Measurements from ENCODE around the gene BCL6B. TPM values are rescaled to one million over a fixed set of nuclear protein-coding genes. Genes with fewer than 3 reads are reported as not detected.
"Not testable (repeated sequence)": the region's sequence is repeated elsewhere in the genome, so short reads cannot be mapped to it uniquely, and the experiment has no call there.

BCL6B gene, protein sequence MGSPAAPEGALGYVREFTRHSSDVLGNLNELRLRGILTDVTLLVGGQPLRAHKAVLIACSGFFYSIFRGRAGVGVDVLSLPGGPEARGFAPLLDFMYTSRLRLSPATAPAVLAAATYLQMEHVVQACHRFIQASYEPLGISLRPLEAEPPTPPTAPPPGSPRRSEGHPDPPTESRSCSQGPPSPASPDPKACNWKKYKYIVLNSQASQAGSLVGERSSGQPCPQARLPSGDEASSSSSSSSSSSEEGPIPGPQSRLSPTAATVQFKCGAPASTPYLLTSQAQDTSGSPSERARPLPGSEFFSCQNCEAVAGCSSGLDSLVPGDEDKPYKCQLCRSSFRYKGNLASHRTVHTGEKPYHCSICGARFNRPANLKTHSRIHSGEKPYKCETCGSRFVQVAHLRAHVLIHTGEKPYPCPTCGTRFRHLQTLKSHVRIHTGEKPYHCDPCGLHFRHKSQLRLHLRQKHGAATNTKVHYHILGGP
- total RNA-seq (10 to 100 TPM in 2 of 4 donors, 1 to 10 TPM in 2; 6.7 to 16.8 (median 10.1) TPM), polyA plus RNA-seq (6.9 TPM)
- long read RNA-seq, donor 1, partial matches to known transcripts: 6 of 6 reads
- long read RNA-seq, donor 1, other reads (novel, unspliced or antisense): 0 of 6 reads
- long read RNA-seq, donor 2, partial matches to known transcripts: 1 of 1 reads
- long read RNA-seq, donor 2, other reads (novel, unspliced or antisense): 0 of 1 reads
- long read RNA-seq, donor 3, partial matches to known transcripts: 10 of 11 reads
- long read RNA-seq, donor 3, other reads (novel, unspliced or antisense): 0 of 11 reads
- long read RNA-seq, donor 4, partial matches to known transcripts: 0 of 1 reads
- long read RNA-seq, donor 4, other reads (novel, unspliced or antisense): 0 of 1 reads

DNA sequence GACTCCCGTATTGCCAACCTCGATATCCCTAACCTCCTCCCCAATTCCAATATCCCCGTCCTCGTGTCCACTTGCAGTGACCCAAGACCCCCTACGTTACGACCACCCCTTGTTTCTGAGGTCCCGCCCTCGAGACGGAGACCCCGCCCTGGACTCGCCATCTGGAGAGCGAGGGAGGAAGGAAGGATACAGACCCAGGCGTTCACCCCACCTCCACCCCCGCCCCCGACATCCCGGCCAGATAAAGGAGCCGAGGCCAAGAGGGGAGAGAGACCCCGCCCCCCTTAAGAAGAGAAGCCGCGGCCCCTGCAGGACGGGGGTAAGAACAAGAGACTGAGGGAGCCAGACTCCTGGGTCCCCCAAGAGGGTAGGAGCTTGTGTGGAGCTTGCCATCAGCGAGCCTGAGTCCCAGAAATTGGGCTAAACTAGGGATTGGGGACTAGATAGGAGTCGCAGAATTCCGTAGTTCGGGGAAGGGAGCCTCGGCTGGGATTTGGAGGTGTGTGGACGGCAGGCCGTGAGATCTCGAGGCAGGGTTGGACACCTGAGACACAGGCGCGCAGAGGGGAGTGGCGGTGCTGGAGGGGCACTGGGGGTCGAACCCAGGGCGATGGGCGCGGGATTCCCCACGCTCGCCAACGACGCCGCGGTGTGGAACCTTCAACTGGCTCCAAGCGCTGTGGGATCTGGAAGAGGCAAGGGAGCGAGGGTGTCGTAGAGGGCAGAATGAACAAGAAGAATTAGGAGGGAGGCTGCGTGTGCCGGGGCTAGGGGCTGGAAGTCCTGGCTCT is at the start of gene BCL6B:
TSS of gene BCL6B (plus strand) at position 270 of the 791 bp plus-strand sequence. CDS start 622 bp downstream, outside the sequence.
- H3K9me3 ChIP-seq (ENCODE audit: control insufficient read depth, low read length): no peaks in the 10 kb centered on the region
- H3K4me3 ChIP-seq (ENCODE audit: low read length): peak within 1 kb of the TSS; percentile 32
- H3K27ac ChIP-seq (ENCODE audit: low read length): peak within 1 kb of the TSS; percentile 88
- 8% methylated on average over 47 of the region's 47 CpGs for WGBS
- peak; percentile 5 to 53 for ATAC-seq
- H3K27me3 ChIP-seq (ENCODE audit: control insufficient read depth, insufficient read depth): no peaks in the 10 kb centered on the region
- H3K4me1 ChIP-seq (ENCODE audit: control insufficient read depth, insufficient read depth, low read length): peaks cover 3% of the 10 kb centered on the region
- intact Hi-C loops (cut with DNase I): loop anchor here in 1 of 4 donors (5.0 kb wide), 1 partner anchor 111 kb away; no protein-coding TSS in a partner anchor
- DNase-seq: peak; percentile 64 to 80 (median 75)

DNA sequence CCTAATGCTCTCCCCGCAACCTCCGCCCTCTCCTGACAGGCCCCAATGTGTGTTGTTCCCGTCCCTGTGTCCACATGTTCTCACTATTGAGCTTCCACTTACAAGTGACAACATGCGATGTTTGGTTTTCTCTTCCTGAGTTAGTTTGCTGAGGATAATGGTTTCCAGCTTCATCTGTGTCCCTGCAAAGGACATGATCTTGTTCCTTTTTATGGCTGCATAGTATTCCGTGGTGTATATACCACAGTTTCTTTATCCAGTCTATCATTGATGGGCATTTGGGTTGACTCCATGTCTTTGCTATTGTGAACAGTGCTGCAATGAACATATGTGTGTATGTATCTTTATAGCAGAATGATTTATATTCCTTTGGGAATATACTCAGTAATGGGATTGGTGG is 43.4 kb upstream of the BCL6B start:
- H3K4me1 ChIP-seq (ENCODE audit: control insufficient read depth, insufficient read depth, low read length); ATAC-seq; H3K27me3 ChIP-seq (ENCODE audit: control insufficient read depth, insufficient read depth); H3K27ac ChIP-seq (ENCODE audit: low read length); H3K4me3 ChIP-seq (ENCODE audit: low read length); H3K9me3 ChIP-seq (ENCODE audit: control insufficient read depth, low read length); DNase-seq; intact Hi-C loops (cut with DNase I): not testable (repeated sequence)
- WGBS: 95% methylated on average over 5 of the region's 5 CpGs

DNA sequence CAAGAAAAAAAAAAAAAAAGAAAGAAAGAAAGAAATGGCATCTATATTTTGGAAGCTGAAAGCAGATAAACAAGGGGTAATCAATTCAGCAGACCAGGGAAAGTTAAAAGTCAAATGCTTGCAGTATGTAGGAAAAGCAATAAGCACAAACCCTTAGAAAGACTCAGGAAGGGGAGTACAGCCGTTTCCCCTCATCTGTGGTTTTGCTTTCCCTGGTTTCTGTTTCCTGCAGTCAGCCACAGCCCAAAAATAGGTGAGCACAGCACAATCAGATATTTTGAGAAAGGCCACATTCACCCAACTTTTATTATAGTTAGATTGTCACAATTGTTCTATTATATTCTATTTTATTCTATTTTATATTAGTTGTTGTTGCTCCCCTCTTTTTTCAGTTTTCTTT is 41.4 kb upstream of the BCL6B start:
- ATAC-seq: no peak
- intact Hi-C loops (cut with DNase I): no loop called here

DNA sequence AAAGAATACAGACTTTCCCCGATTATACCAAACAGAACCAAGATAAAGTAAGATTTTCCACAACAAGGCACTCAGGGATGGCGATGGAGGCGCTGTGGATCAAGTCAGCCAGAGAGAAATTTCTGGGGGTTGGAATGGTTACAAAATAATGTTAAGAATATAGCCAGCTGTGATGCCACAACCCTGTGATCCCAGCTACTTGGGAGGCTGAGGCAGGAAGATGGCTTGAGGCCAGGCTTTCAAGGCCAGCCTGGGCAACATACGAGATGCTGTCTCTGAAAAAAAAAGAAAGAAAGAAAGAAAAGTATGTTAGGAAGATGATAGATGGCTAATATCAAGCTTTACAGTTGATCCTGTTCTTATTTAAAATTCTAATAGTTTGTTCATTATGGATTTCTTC is 37.6 kb upstream of the BCL6B start:
- DNase-seq (no peak), ATAC-seq (no peak)
- 67% methylated on average over 4 of the region's 4 CpGs for WGBS
- Histone ChIP-seq H3K9me3 (ENCODE audit: control insufficient read depth, low read length) (no peaks in the 10 kb centered on the region), H3K4me3 (ENCODE audit: low read length) (no peak overlapping the region), H3K27ac (ENCODE audit: low read length) (no peak overlapping the region), H3K27me3 (ENCODE audit: control insufficient read depth, insufficient read depth) (no peaks in the 10 kb centered on the region), H3K4me1 (ENCODE audit: control insufficient read depth, insufficient read depth, low read length) (no peaks in the 10 kb centered on the region)
- intact Hi-C loops (cut with DNase I): no loop called here

More for the DNA sequence above, 41.4 kb upstream of the BCL6B start:
- Histone ChIP-seq H3K9me3 (ENCODE audit: control insufficient read depth, low read length) (no peaks in the 10 kb centered on the region), H3K4me1 (ENCODE audit: control insufficient read depth, insufficient read depth, low read length) (no peaks in the 10 kb centered on the region), H3K27ac (ENCODE audit: low read length) (no peak overlapping the region), H3K4me3 (ENCODE audit: low read length) (no peak overlapping the region), H3K27me3 (ENCODE audit: control insufficient read depth, insufficient read depth) (no peaks in the 10 kb centered on the region)
- DNase-seq: no peak
- WGBS: 43% methylated on average over 1 of the region's 1 CpG

DNA sequence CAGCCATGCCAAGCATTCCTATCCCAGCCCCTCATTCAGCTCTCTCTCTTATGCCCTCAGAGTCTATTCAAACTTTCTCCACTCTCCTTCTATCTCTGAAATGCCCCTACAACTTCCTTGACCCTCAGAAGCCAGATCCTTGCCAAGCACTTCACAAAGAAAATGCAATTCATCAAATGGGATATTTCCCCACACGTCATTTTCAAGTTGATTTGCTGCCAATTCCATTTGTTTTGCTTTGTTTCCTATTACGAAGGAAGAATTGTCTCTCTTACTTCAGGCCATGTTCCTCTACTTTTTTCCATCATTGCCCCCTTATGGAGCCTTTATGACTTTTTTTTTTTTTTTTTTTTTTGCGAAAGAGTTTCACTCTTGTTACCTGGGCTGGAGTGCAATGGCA is 36.2 kb upstream of the BCL6B start:
- no peaks in the 10 kb centered on the region for H3K9me3 ChIP-seq (ENCODE audit: control insufficient read depth, low read length)
- no peak overlapping the region for H3K4me3 ChIP-seq (ENCODE audit: low read length)
- intact Hi-C loops (cut with DNase I): no loop called here
- DNase-seq (no peak), ATAC-seq (no peak)
- H3K27me3 ChIP-seq (ENCODE audit: control insufficient read depth, insufficient read depth): no peaks in the 10 kb centered on the region
- H3K27ac ChIP-seq (ENCODE audit: low read length): no peak overlapping the region
- 48% methylated on average over 3 of the region's 3 CpGs for WGBS
- H3K4me1 ChIP-seq (ENCODE audit: control insufficient read depth, insufficient read depth, low read length): no peaks in the 10 kb centered on the region

DNA sequence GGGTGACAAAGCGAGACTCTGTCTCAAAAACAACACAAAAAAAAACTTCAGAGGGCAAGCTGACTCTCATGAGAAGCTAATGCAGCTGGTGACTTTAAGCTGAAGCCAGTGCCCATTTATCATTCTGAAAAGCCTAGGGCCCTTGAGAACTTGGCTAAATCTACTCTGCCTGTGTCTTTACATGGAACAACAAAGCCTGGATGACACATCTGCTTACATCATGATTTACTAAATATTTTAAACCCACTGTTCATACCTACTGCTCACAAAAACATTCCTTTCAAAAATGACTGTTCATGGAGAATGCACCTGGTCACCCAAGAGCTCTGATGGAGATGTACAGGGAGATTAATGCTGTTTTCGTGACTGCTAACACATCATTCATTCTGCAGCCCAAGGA is 33.1 kb upstream of the BCL6B start:
- ATAC-seq (no peak), DNase-seq (no peak)
- Histone ChIP-seq H3K27me3 (ENCODE audit: control insufficient read depth, insufficient read depth) (no peaks in the 10 kb centered on the region), H3K9me3 (ENCODE audit: control insufficient read depth, low read length) (no peaks in the 10 kb centered on the region), H3K4me1 (ENCODE audit: control insufficient read depth, insufficient read depth, low read length) (no peaks in the 10 kb centered on the region), H3K4me3 (ENCODE audit: low read length) (no peak overlapping the region), H3K27ac (ENCODE audit: low read length) (no peak overlapping the region)
- 93% methylated on average over 2 of the region's 2 CpGs for WGBS
- intact Hi-C loops (cut with DNase I): no loop called here

DNA sequence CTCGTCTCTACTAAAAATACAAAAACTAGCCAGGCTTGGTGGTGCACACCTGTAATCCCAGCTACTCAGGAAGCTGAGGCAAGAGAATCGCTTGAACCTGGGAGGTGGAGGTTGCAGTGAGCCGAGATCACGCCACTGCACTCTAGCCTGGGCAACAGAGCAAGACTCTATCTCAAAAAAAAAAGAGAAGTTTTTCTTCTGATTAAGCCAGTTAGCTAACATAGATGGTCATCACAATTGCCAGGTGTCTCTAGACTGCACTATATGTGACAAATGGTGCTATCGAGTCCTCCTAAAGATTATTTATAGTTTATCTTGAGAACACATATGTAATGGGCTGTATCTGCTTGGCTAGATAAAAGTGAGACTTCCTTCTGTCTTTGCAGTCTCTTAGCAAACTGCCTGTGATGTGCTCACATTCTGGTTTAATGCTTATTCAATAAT is 29.2 kb upstream of the BCL6B start:
- H3K9me3 ChIP-seq (ENCODE audit: control insufficient read depth, low read length); DNase-seq; H3K4me1 ChIP-seq (ENCODE audit: control insufficient read depth, insufficient read depth, low read length); ATAC-seq; H3K27me3 ChIP-seq (ENCODE audit: control insufficient read depth, insufficient read depth); H3K4me3 ChIP-seq (ENCODE audit: low read length); H3K27ac ChIP-seq (ENCODE audit: low read length); intact Hi-C loops (cut with DNase I): not testable (repeated sequence)
- 68% methylated on average over 5 of the region's 5 CpGs for WGBS

DNA sequence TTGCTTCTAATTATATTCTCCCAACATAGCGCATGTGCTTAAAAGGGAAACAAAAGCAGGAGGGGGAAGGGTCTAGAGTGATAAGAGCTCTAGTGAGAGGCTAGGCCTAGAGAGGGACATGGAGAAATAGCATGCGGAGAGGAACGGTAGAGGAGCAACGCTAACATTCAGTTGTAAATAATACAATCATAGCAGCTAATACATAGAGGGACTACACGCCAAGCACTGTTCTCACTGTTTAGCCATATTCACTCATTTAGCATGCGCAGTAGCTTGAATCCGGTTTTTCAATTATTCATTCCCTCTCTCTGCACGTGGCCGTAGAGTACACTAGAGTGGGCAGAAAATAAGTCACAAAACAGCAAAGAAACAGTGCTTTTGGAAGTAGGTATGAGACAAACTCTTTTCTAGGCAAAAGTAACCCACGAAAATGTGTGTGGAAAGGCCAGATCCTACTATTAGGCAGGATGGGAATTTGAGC is 28.7 kb upstream of the BCL6B start:
- Histone ChIP-seq H3K9me3 (ENCODE audit: control insufficient read depth, low read length) (no peaks in the 10 kb centered on the region), H3K4me3 (ENCODE audit: low read length) (no peak overlapping the region), H3K27me3 (ENCODE audit: control insufficient read depth, insufficient read depth) (no peaks in the 10 kb centered on the region), H3K4me1 (ENCODE audit: control insufficient read depth, insufficient read depth, low read length) (no peaks in the 10 kb centered on the region), H3K27ac (ENCODE audit: low read length) (no peak overlapping the region)
- intact Hi-C loops (cut with DNase I): no loop called here
- DNase-seq (no peak), ATAC-seq (no peak)
- 78% methylated on average over 10 of the region's 10 CpGs for WGBS

DNA sequence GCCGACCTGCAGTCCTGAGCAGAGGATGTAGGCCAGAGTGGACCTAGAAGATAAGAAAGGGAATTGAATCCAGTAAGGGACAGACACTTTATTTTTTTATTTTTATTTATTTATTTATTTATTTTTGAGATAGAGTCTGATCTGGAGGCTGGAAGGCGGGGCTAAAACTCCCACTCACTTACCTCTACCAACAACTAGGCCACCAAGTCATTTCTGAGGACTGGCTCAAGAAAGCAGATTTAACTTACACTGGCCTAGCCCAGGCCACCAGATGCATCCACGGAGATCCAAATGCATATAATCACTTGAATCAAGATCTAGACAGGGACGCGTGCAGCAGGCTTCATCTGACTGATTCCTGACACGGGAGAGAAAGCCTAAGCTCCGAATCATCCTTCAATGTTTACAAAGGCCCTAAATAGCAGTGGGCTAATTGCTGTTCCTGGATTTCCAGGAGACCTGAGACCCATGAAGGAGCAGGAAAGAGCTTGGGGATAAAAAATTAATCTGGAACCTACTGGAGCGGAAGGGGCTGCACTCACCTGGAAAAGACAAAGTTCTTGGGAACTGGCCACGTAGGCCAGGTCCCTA is 28.1 kb upstream of the BCL6B start:
- H3K27me3 ChIP-seq (ENCODE audit: control insufficient read depth, insufficient read depth): no peaks in the 10 kb centered on the region
- no peak overlapping the region for H3K4me3 ChIP-seq (ENCODE audit: low read length)
- H3K4me1 ChIP-seq (ENCODE audit: control insufficient read depth, insufficient read depth, low read length): no peaks in the 10 kb centered on the region
- H3K27ac ChIP-seq (ENCODE audit: low read length): no peak overlapping the region
- DNase-seq (no peak), ATAC-seq (no peak)
- H3K9me3 ChIP-seq (ENCODE audit: control insufficient read depth, low read length): no peaks in the 10 kb centered on the region
- intact Hi-C loops (cut with DNase I): no loop called here
- 90% methylated on average over 9 of the region's 9 CpGs for WGBS

DNA sequence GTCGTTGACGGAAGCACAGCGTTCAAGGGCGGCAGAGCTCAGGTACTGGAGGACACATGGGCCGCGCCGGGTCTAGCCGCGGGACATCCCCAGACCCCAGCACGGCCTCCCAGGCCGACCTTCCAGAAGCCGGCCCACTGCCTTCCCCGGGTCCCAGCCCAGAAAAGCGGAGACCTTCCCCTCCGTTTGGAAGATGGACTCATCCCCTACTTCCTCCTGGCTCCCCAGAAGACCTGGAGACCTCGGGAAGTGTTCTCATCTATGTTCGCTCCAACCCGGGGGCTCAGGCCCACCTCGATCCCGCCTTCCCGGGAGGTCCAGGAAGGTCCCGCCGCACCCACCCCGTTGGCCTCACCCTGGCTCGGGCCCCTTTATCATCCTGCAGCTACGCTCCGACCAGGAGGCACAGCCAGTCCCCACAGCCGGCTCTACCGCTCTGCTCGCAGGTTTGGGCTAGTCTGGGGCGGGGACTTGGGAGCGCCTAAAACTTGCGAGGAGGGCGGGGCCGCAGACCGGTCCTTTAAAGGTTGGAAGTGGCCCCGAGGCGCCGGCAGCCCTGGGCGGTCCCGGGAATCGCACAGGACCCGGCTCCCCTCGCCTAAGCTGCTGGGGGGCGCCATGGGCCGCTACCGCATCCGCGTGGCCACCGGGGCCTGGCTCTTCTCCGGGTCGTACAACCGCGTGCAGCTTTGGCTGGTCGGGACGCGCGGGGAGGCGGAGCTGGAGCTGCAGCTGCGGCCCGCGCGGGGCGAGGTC is 27.2 kb upstream of the BCL6B start, which contains the start of gene ALOX12:
TSS of gene ALOX12 (plus strand) at position 550 of the 756 bp plus-strand sequence. CDS start at position 619, 69 bp downstream.
- WGBS: 21% methylated on average over 64 of the region's 64 CpGs
- no peaks in the 10 kb centered on the region for H3K27me3 ChIP-seq (ENCODE audit: control insufficient read depth, insufficient read depth)
- intact Hi-C loops (cut with DNase I): no loop called here
- ATAC-seq: peak; percentile 69 to 78
- peak within 1 kb of the TSS; percentile 13 for H3K4me3 ChIP-seq (ENCODE audit: low read length)
- DNase-seq: peak; percentile 38 to 68 (median 68)
- H3K9me3 ChIP-seq (ENCODE audit: control insufficient read depth, low read length): no peaks in the 10 kb centered on the region
- H3K27ac ChIP-seq (ENCODE audit: low read length): no peak within 1 kb of the TSS
- H3K4me1 ChIP-seq (ENCODE audit: control insufficient read depth, insufficient read depth, low read length): no peaks in the 10 kb centered on the region
